OCI-LY7 (cell line): Measurements from ENCODE around the gene MUC6. TPM values are rescaled to one million over a fixed set of nuclear protein-coding genes. Genes with fewer than 3 reads are reported as not detected.

Source experiments
- BruUV-seq: library from RNA; stranded (reverse); fragments of 400-500 nt; replicated peaks from 2 replicates; lab custom pipeline; 2021; lab: Mats Ljungman, UMichigan
- CTCF ChIA-PET: fragments of 300-600 bp; sonication (Branson Sonifier 250); formaldehyde crosslinking; loops from one replicate; lab custom pipeline; 2022; ENCODE audit warnings: antibody characterized with exemption; ENCODE audit not compliant: unreplicated experiment; lab: Charles Lee
- POLR2A ChIA-PET: fragments of 300-600 bp; sonication (Branson Sonifier 250); formaldehyde crosslinking; loops from one replicate; lab custom pipeline; 2022; ENCODE audit warnings: antibody characterized with exemption; lab: Charles Lee
- DNase-seq: peaks from one replicate; pipeline ENCODE4 v3.0.0-alpha.2; 2015; ENCODE audit warnings: low spot score
- H2AFZ ChIP-seq: fragments of 200-600 bp; sonication (generic), shearing (Covaris generic); 2 replicates; pipeline ENCODE4 v1.6.1; 2014; ENCODE audit warnings: mild to moderate bottlenecking, antibody characterized with exemption, low read length, moderate library complexity
- H3K27ac ChIP-seq: fragments of 200-600 bp; sonication (generic); 2 replicates; pipeline ENCODE4 v1.5.1; 2014; ENCODE audit warnings: mixed run types, low read depth, mild to moderate bottlenecking, moderate library complexity, low read length, inconsistent platforms; ENCODE audit not compliant: poor library complexity, severe bottlenecking
- H3K36me3 ChIP-seq: fragments of 200-600 bp; sonication (generic); 2 replicates; pipeline ENCODE4 v1.6.1; 2014; ENCODE audit warnings: mild to moderate bottlenecking, antibody characterized with exemption, low read length, moderate library complexity, mixed read lengths; ENCODE audit not compliant: insufficient read depth
- H3K4me1 ChIP-seq: fragments of 200-600 bp; sonication (generic); 2 replicates; pipeline ENCODE4 v1.5.1; 2014; ENCODE audit warnings: mild to moderate bottlenecking, low read length; ENCODE audit not compliant: insufficient read depth, poor library complexity, severe bottlenecking
- H3K4me2 ChIP-seq: fragments of 200-600 bp; sonication (generic); 2 replicates; pipeline ENCODE4 v1.6.1; 2014; ENCODE audit warnings: mild to moderate bottlenecking, low read length
- H3K4me3 ChIP-seq: fragments of 200-600 bp; sonication (generic); 2 replicates; pipeline ENCODE4 v1.5.1; 2014; ENCODE audit warnings: mild to moderate bottlenecking, low read depth, low read length; ENCODE audit not compliant: poor library complexity, severe bottlenecking
- H3K79me2 ChIP-seq: fragments of 200-600 bp; sonication (generic); 2 replicates; pipeline ENCODE4 v1.6.1; 2016; ENCODE audit warnings: low read depth, mild to moderate bottlenecking, low read length, moderate library complexity, mixed read lengths; ENCODE audit not compliant: insufficient read depth
- H3K9me2 ChIP-seq: fragments of 200-600 bp; sonication (generic); 2 replicates; pipeline ENCODE4 v1.6.1; 2016; ENCODE audit warnings: mild to moderate bottlenecking, low read length, mixed read lengths; ENCODE audit not compliant: insufficient read depth
- H3K9me3 ChIP-seq: fragments of 200-600 bp; sonication (generic); 2 replicates; pipeline ENCODE4 v1.6.1; 2014; ENCODE audit warnings: mild to moderate bottlenecking, mixed run types, low read length, mixed read lengths
- H4K20me1 ChIP-seq: fragments of 200-600 bp; sonication (generic); 2 replicates; pipeline ENCODE4 v1.6.1; 2014; ENCODE audit warnings: mild to moderate bottlenecking, antibody characterized with exemption, low read length, moderate library complexity, mixed read lengths; ENCODE audit not compliant: insufficient read depth
- EZH2phosphoT487 ChIP-seq: fragments of 200-600 bp; sonication (generic); IDR thresholded peaks from 2 replicates; pipeline ENCODE4 v1.6.1; 2018; ENCODE audit warnings: low read depth, borderline replicate concordance, mild to moderate bottlenecking, mixed run types, antibody characterized with exemption, low read length, moderate library complexity, mixed read lengths
- intact Hi-C: fragments of 100-400 bp; cut with micrococcal nuclease; formaldehyde crosslinking; loops from one replicate; pipeline ENCODE4 v1.10.0; 2022; ENCODE audit not compliant: unreplicated experiment
- total RNA-seq, 2 experiments: library from RNA; depleted of rRNA in 1 of 2; stranded (reverse); fragments of >200 nt in 1 of 2; shearing (Covaris generic) in 1 of 2; gene quantifications; 2 replicates each; pipeline ENCODE4 v1.2.3, GENCODE V29; 2014 to 2022
- TF ChIP-seq, protein P1 (sequence below): fragments of 200-600 bp; sonication (generic); conservative IDR thresholded peaks from 2 replicates; pipeline ENCODE4 v1.5.1; 2014; ENCODE audit warnings: mild to moderate bottlenecking, antibody characterized with exemption, low read length, moderate library complexity, mixed read lengths

MUC6 gene
- total RNA-seq, 2 experiments from 2014 or later: not detected

DNA sequence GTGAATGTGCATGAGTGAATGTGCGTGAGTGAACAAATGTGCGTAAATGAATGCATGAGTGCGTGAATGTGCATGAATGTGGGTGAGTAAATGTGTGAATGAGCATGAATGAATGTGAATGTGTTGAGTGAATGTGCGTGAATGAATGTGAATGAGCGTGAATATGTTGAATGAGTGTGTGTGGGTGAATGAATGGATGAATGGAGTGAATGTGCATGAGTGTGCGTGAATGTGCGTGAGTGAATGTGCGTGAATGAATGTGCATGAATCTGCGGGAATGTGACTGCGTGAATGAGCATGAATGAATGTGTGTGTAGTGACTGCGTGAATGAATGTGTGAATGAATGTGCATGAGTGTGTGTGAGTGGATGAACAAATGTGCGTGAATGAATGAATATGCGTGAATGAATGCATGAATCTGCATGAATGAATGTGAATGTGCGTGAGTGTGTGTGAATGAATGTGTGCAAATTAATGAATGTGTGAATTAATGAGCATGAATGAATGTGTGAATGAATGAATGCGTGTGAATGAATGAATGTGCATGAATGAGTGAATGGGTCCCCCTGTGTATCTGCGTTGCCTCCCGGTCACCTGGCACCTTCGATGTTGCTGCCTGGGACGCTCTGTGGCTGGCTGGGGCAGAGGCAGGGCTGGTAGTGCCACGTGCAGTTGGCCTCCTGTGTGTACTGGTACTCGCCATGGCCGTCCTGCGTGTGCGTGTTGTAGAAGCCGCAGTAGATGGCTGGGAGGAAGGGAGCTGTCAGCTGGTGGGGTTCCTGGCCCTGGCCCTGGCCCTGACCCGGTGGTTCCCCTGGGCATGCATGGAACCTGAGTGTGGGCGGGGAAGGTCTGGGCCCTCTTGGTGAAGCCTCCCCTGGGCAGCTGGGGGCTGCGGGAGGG lies 13.4 kb downstream of the MUC6 start:
- POLR2A ChIA-PET: no interaction called here
- intact Hi-C loops: no loop called here
- no peak for DNase-seq
- H3K27ac ChIP-seq: no peak overlapping the region
- no peaks in the 10 kb centered on the region for H3K9me2 ChIP-seq
- no peaks in the 10 kb centered on the region for H4K20me1 ChIP-seq
- no peaks in the 10 kb centered on the region for H3K36me3 ChIP-seq
- H3K4me1 ChIP-seq: no peaks in the 10 kb centered on the region
- H3K79me2 ChIP-seq: no peaks in the 10 kb centered on the region
- H3K4me3 ChIP-seq: no peak overlapping the region
- no TSS peak for BruUV-seq
- no peak overlapping the region for H2AFZ ChIP-seq
- H3K9me3 ChIP-seq: no peaks in the 10 kb centered on the region
- TF ChIP-seq EZH2phosphoT487: no peak
- TF ChIP-seq, protein P1, sequence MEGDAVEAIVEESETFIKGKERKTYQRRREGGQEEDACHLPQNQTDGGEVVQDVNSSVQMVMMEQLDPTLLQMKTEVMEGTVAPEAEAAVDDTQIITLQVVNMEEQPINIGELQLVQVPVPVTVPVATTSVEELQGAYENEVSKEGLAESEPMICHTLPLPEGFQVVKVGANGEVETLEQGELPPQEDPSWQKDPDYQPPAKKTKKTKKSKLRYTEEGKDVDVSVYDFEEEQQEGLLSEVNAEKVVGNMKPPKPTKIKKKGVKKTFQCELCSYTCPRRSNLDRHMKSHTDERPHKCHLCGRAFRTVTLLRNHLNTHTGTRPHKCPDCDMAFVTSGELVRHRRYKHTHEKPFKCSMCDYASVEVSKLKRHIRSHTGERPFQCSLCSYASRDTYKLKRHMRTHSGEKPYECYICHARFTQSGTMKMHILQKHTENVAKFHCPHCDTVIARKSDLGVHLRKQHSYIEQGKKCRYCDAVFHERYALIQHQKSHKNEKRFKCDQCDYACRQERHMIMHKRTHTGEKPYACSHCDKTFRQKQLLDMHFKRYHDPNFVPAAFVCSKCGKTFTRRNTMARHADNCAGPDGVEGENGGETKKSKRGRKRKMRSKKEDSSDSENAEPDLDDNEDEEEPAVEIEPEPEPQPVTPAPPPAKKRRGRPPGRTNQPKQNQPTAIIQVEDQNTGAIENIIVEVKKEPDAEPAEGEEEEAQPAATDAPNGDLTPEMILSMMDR: no peak
- CTCF ChIA-PET: no interaction called here
- H3K4me2 ChIP-seq: no peak overlapping the region

- Histone ChIP-seq H3K9me3 (no peaks in the 10 kb centered on the region), H3K36me3 (no peaks in the 10 kb centered on the region), H3K9me2 (no peaks in the 10 kb centered on the region), H4K20me1 (no peaks in the 10 kb centered on the region), H3K79me2 (no peaks in the 10 kb centered on the region), H2AFZ (no peak overlapping the region), H3K4me1 (no peaks in the 10 kb centered on the region), H3K4me3 (no peak overlapping the region), H3K4me2 (no peak overlapping the region), H3K27ac (no peak overlapping the region)
- intact Hi-C loops: no loop called here
- POLR2A ChIA-PET: no interaction called here
- TF ChIP-seq, protein P1: no peak
- TF ChIP-seq EZH2phosphoT487: no peak
- no peak for DNase-seq
- CTCF ChIA-PET: no interaction called here
- BruUV-seq: no TSS peak
Observed at GRCh38 chr11:1022411-1022810, 14.1 kb downstream of the MUC6 start.
